Left ventricle myocardium inferior (tissue), 1 donor: ENCODE results near the gene DPP9. TPM values are rescaled to one million over a fixed set of nuclear protein-coding genes. Genes with fewer than 3 reads are reported as not detected.

Experiments used
- DNase-seq: peaks from one replicate; pipeline ENCODE4 v3.0.0-alpha.2; 2020
- H3K27ac ChIP-seq: fragments of 200-600 bp; replicated peaks from 2 replicates; pipeline ENCODE4 v1.8.0; 2021
- H3K27me3 ChIP-seq: fragments of 200-600 bp; 2 replicates; pipeline ENCODE4 v1.8.0; 2021; ENCODE audit warnings: low read depth
- H3K36me3 ChIP-seq: fragments of 200-600 bp; 2 replicates; pipeline ENCODE4 v1.8.0; 2021
- H3K4me1 ChIP-seq: fragments of 200-600 bp; 2 replicates; pipeline ENCODE4 v1.8.0; 2021
- H3K4me3 ChIP-seq: fragments of 200-600 bp; 2 replicates; pipeline ENCODE4 v1.8.0; 2021; ENCODE audit warnings: mild to moderate bottlenecking, moderate library complexity
- H3K9me3 ChIP-seq: fragments of 200-600 bp; replicated peaks from 2 replicates; pipeline ENCODE4 v1.8.0; 2021
- CTCF ChIP-seq: fragments of 200-600 bp; IDR thresholded peaks from 2 replicates; pipeline ENCODE4 v1.8.0; 2021; ENCODE audit warnings: antibody characterized with exemption, mild to moderate bottlenecking, borderline replicate concordance
- intact Hi-C: fragments of 100-400 bp; cut with micrococcal nuclease; formaldehyde crosslinking; loops from one replicate; pipeline ENCODE4 v1.11.0; 2022
- long read RNA-seq: library from polyadenylated mRNA; unstranded; transcript quantifications from one replicate; pipeline ENCODE4 v2.0.0, GENCODE V29; 2021
- total RNA-seq: library from RNA; stranded (reverse); fragmentation: NEBNext Ultra II Directional; extraction: Animal tissue kit (Norgen Biotek cat#: 25700); gene quantifications from one replicate; pipeline ENCODE4 v1.2.1, GENCODE V29; 2021
- donor health status: DM: no; HTN: yes; CAD: no; lungs with severe emphysema.

The DPP9 gene
- 52.5 TPM for total RNA-seq
- long read RNA-seq, full-length matches to known transcripts = 51 of 132 reads
- long read RNA-seq, partial matches to known transcripts = 40 of 132 reads
- long read RNA-seq, other reads (novel, unspliced or antisense) = 41 of 132 reads

- TF ChIP-seq CTCF = peak; percentile 43
- H3K9me3 ChIP-seq = no peaks in the 10 kb centered on the region
- peak within 1 kb of the TSS; percentile 88 for H3K4me3 ChIP-seq
- DNase-seq = peak; percentile 97
- H3K27me3 ChIP-seq = no peaks in the 10 kb centered on the region
- peak within 1 kb of the TSS; percentile 94 for H3K27ac ChIP-seq
- peaks cover 24% of the 10 kb centered on the region for H3K36me3 ChIP-seq
- intact Hi-C loops = no loop called here
- H3K4me1 ChIP-seq = peaks cover 41% of the 10 kb centered on the region
These were observed at the start of gene DPP9 for GRCh38 chr19:4723595-4724514. Gene DPP9, minus strand, starts transcription at chr19:4723842. Its CDS starts 3,936 bp downstream, at chr19:4719906.

- no peak overlapping the region for H3K4me3 ChIP-seq
- H3K9me3 ChIP-seq = no peaks in the 10 kb centered on the region
- no peak overlapping the region for H3K27ac ChIP-seq
- no peaks in the 10 kb centered on the region for H3K4me1 ChIP-seq
- H3K36me3 ChIP-seq = no peaks in the 10 kb centered on the region
- intact Hi-C loops = no loop called here
- DNase-seq = no peak
- peaks cover 27% of the 10 kb centered on the region for H3K27me3 ChIP-seq
- TF ChIP-seq CTCF = no peak
These were observed 49.5 kb upstream of the DPP9 start for GRCh38 chr19:4773047-4773640.

GRCh38 chr19:4772566-4772965 lies 48.9 kb upstream of the DPP9 start:
- H3K4me3 ChIP-seq = no peak overlapping the region
- H3K27ac ChIP-seq = no peak overlapping the region
- no peak for DNase-seq
- no peak for TF ChIP-seq CTCF
- H3K9me3 ChIP-seq = no peaks in the 10 kb centered on the region
- H3K4me1 ChIP-seq = no peaks in the 10 kb centered on the region
- no peaks in the 10 kb centered on the region for H3K36me3 ChIP-seq
- H3K27me3 ChIP-seq = peaks cover 27% of the 10 kb centered on the region
- intact Hi-C loops = no loop called here

- Histone ChIP-seq H3K27ac (no peak overlapping the region), H3K4me3 (no peak overlapping the region), H3K27me3 (peaks cover 4% of the 10 kb centered on the region), H3K36me3 (no peaks in the 10 kb centered on the region), H3K4me1 (no peaks in the 10 kb centered on the region), H3K9me3 (no peaks in the 10 kb centered on the region)
- DNase-seq = peak; percentile 75
- no peak for TF ChIP-seq CTCF
- intact Hi-C loops = no loop called here
These were observed 45.5 kb upstream of the DPP9 start for GRCh38 chr19:4768934-4769777.

GRCh38 chr19:4764393-4764660 lies 40.7 kb upstream of the DPP9 start:
- no peak for DNase-seq
- H3K27me3 ChIP-seq = peaks cover 25% of the 10 kb centered on the region
- intact Hi-C loops = no loop called here
- no peaks in the 10 kb centered on the region for H3K9me3 ChIP-seq
- no peak overlapping the region for H3K27ac ChIP-seq
- H3K36me3 ChIP-seq = no peaks in the 10 kb centered on the region
- no peak for TF ChIP-seq CTCF
- H3K4me3 ChIP-seq = no peak overlapping the region
- H3K4me1 ChIP-seq = peaks cover 12% of the 10 kb centered on the region
